Bronchial epithelial cell (primary cell): ENCODE results near the gene FBXL7. TPM values are rescaled to one million over a fixed set of nuclear protein-coding genes. Genes with fewer than 3 reads are reported as not detected.

Experiments used
- DNase-seq: peaks from one replicate; pipeline ENCODE4 v3.0.0-alpha.2; 2010; ENCODE audit warnings: low read depth
- FAIRE-seq: peaks from 2 replicates; lab custom pipeline; 2011; peaks lifted over from hg19 to GRCh38; lab: Jason Lieb, UNC
- H3K27me3 ChIP-seq: 2 replicates; pipeline ENCODE4 v1.5.1; 2011; ENCODE audit warnings: low read length; ENCODE audit not compliant: control insufficient read depth, insufficient read depth
- H3K36me3 ChIP-seq: 2 replicates; pipeline ENCODE4 v1.5.1; 2011; ENCODE audit warnings: low read length; ENCODE audit not compliant: control insufficient read depth, insufficient read depth
- H3K4me3 ChIP-seq: 2 replicates; pipeline ENCODE4 v1.5.1; 2011; ENCODE audit warnings: mild to moderate bottlenecking, low read depth, low read length, control low read depth
- total RNA-seq: library from RNA; depleted of rRNA; stranded (reverse); fragments of >200 nt; gene quantifications from 2 replicates; pipeline ENCODE4 v1.2.1, GENCODE V29; 2014
- TF ChIP-seq, protein P1 (sequence below): IDR thresholded peaks from 2 replicates; pipeline ENCODE4 v1.5.1; 2011; ENCODE audit warnings: mild to moderate bottlenecking, moderate library complexity, low read length, control low read depth, inconsistent platforms; ENCODE audit not compliant: insufficient read depth, severe bottlenecking

FBXL7 gene
- total RNA-seq, 1 donor from 2014 or later = 0.26 TPM

- TF ChIP-seq, protein P1, sequence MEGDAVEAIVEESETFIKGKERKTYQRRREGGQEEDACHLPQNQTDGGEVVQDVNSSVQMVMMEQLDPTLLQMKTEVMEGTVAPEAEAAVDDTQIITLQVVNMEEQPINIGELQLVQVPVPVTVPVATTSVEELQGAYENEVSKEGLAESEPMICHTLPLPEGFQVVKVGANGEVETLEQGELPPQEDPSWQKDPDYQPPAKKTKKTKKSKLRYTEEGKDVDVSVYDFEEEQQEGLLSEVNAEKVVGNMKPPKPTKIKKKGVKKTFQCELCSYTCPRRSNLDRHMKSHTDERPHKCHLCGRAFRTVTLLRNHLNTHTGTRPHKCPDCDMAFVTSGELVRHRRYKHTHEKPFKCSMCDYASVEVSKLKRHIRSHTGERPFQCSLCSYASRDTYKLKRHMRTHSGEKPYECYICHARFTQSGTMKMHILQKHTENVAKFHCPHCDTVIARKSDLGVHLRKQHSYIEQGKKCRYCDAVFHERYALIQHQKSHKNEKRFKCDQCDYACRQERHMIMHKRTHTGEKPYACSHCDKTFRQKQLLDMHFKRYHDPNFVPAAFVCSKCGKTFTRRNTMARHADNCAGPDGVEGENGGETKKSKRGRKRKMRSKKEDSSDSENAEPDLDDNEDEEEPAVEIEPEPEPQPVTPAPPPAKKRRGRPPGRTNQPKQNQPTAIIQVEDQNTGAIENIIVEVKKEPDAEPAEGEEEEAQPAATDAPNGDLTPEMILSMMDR = no peak
- DNase-seq (no peak), FAIRE-seq (no peak)
- no peak overlapping the region for H3K4me3 ChIP-seq
- H3K27me3 ChIP-seq = no peaks in the 10 kb centered on the region
- H3K36me3 ChIP-seq = no peaks in the 10 kb centered on the region
Observed at GRCh38 chr5:15737036-15737821, 237.2 kb downstream of the FBXL7 start.

- Histone ChIP-seq H3K4me3 (no peak overlapping the region), H3K36me3 (no peaks in the 10 kb centered on the region), H3K27me3 (no peaks in the 10 kb centered on the region)
- FAIRE-seq (no peak), DNase-seq (no peak)
- TF ChIP-seq, protein P1 = no peak
Observed at GRCh38 chr5:15737871-15738664, 238.1 kb downstream of the FBXL7 start.

GRCh38 chr5:15740383-15740782, 240.4 kb downstream of the FBXL7 start:
- Histone ChIP-seq H3K36me3 (no peaks in the 10 kb centered on the region), H3K27me3 (no peaks in the 10 kb centered on the region), H3K4me3 (no peak overlapping the region)
- FAIRE-seq (no peak), DNase-seq (no peak)
- TF ChIP-seq, protein P1 = no peak

DNA sequence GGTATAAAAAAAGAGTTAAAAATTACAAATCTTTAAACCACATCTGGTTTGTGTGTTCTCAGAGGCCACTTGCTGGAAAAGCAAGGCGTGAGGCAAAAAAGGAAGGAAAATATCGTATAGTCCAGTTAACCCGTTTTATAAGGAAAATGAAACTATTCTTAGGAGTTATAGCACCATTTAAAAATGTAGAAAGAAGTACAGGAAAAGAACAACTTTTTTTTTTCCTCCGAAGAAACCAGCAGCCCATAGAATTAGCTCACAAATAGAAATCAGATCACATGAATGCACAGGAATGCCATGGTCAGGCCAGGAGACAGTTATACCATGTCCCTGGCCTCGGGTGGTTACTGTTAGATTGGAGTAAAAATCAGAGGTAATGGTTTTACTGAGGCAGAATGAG, 241.6 kb downstream of the FBXL7 start:
- FAIRE-seq = no peak
- no peaks in the 10 kb centered on the region for H3K36me3 ChIP-seq
- TF ChIP-seq, protein P1 = no peak
- H3K4me3 ChIP-seq = no peak overlapping the region
- H3K27me3 ChIP-seq = no peaks in the 10 kb centered on the region
- no peak for DNase-seq

GRCh38 chr5:15746833-15747232, 246.9 kb downstream of the FBXL7 start:
- H3K27me3 ChIP-seq = no peaks in the 10 kb centered on the region
- FAIRE-seq (no peak), DNase-seq (peak; percentile 12)
- no peak overlapping the region for H3K4me3 ChIP-seq
- no peaks in the 10 kb centered on the region for H3K36me3 ChIP-seq
- TF ChIP-seq, protein P1 = no peak
